ENCODE results near the gene METTL8.

DNA sequence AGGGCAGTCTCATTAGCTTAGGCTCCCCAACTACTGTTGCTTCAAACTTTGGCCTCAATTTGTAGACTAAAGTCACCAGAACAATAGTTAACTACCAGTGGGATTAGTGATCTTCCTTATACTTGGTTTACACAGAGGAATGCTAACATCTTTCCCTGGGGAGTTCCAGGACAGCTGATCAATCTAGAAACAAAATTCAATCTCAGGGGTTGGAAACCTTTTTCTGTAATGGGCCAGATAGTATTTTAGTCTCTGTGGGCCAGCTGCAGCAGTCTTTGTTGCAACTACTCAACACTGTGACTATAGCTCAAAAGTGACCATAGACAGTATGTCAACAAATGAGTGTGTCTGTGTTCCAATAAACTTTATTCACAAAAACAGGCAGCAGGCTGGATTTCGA lies 85.7 kb downstream of the METTL8 start:
- TF ChIP-seq SUZ12 (IDR thresholded peaks at IDR 0.05; ENCODE audit: extremely low read depth, insufficient read depth, insufficient read length) = no peak
- TF ChIP-seq YY1 (IDR thresholded peaks at IDR 0.05; ENCODE audit: insufficient read depth, insufficient read length) = no peak

All from NT2/D1 (cell line).